Transverse colon (tissue), 4 donors: ENCODE data around the gene SIM2. TPM values are rescaled to one million over a fixed set of nuclear protein-coding genes. Genes with fewer than 3 reads are reported as not detected.

Source experiments
- DNase-seq: peaks from one replicate; pipeline ENCODE4 v3.0.0-alpha.2; 2019
- H3K27ac ChIP-seq, 4 donors: fragments of 200-600 bp; sonication (generic); 2 replicates each; pipeline ENCODE4 v1.5.1; 2016 to 2018; ENCODE audit warnings: inconsistent platforms in 4 of 4
- H3K27me3 ChIP-seq: fragments of 200-600 bp; sonication (generic); 2 replicates; pipeline ENCODE4 v1.5.1; 2017; ENCODE audit warnings: inconsistent platforms
- H3K36me3 ChIP-seq, 4 donors: fragments of 200-600 bp; sonication (generic); 2 replicates each; pipeline ENCODE4 v1.5.1; 2017 to 2019; ENCODE audit warnings: inconsistent platforms in 4 of 4
- H3K4me1 ChIP-seq, 4 donors: fragments of 200-600 bp; sonication (generic); 2 replicates each; pipeline ENCODE4 v1.5.1; 2017 to 2020; ENCODE audit warnings: inconsistent platforms in 4 of 4
- H3K4me3 ChIP-seq, 4 donors: fragments of 200-600 bp; sonication (generic); 1 replicate in 1 of 4; 2 replicates in 3 of 4; pipeline versions ENCODE4 v1.5.1 to v1.6.1; 2017 to 2019; ENCODE audit warnings: inconsistent platforms in 4 of 4
- H3K9me3 ChIP-seq, 2 donors: fragments of 200-600 bp; sonication (generic); 2 replicates each; pipeline ENCODE4 v1.5.1; 2017 to 2019; ENCODE audit warnings: inconsistent platforms in 2 of 2
- CTCF ChIP-seq, 5 experiments: fragments of 200-600 bp in 3 of 5; fragments of 450-650 bp in 2 of 5; sonication (generic) in 3 of 5; IDR thresholded peaks; 1 replicate in 2 of 5; 2 replicates in 3 of 5; pipeline ENCODE4 v1.5.1; 2016 to 2017; ENCODE audit warnings: antibody characterized with exemption in 5 of 5, inconsistent platforms in 3 of 5, mild to moderate bottlenecking in 2 of 5, moderate library complexity in 1 of 5
- EP300 ChIP-seq: sonication (generic); formaldehyde crosslinking; IDR thresholded peaks from one replicate; pipeline ENCODE4 v1.6.1; 2017; ENCODE audit warnings: antibody characterized with exemption, low read depth
- POLR2A ChIP-seq: fragments of 450-650 bp; IDR thresholded peaks from one replicate; pipeline ENCODE4 v1.6.1; 2016; ENCODE audit warnings: antibody characterized with exemption, mild to moderate bottlenecking, moderate library complexity
- POLR2AphosphoS5 ChIP-seq, 3 donors: sonication (generic); formaldehyde crosslinking; IDR thresholded peaks; one replicate each; pipeline ENCODE4 v1.6.1; 2016; ENCODE audit warnings: antibody characterized with exemption in 3 of 3
- WGBS, 2 donors: methylation state at CpG; one replicate each; pipeline ENCODE4 v1.1.5; 2018; ENCODE audit warnings: low coverage in 1 of 2; 5-methylcytosine and 5-hydroxymethylcytosine counted together
- in situ Hi-C, 4 donors: fragments of 200-750 bp; cut with MboI; loops; one replicate each; pipeline versions ENCODE4 v1.15.0 to v1.15.1; 2017; ENCODE audit warnings: low sequenced_read_pairs in 3 of 4, low pct_ligation_motif_present in 1 of 4, low pct_unique_long_range_greater_than_20kb in 1 of 4
- intact Hi-C: fragments of 100-400 bp; cut with DNase I; formaldehyde crosslinking; loops from one replicate; pipeline ENCODE4 v1.15.1; 2023; ENCODE audit warnings: low total_unique reads
- total RNA-seq, 4 donors: library from RNA; depleted of rRNA; stranded (reverse); fragments of >200 nt; gene quantifications; one replicate each; pipeline ENCODE4 v1.1.0, GENCODE V29; 2016

Gene SIM2
- total RNA-seq, 4 donors from 2014 or later: 0.32 TPM; not detected in 3

- WGBS, 2 donors: 56 to 68% methylated on average over 4 to 5 of the region's 5 CpGs
- intact Hi-C loops: no loop called here
These were observed 26.2 kb upstream of the SIM2 start for GRCh38 chr21:36672737-36673136.

GRCh38 chr21:36676039-36676950, 22.6 kb upstream of the SIM2 start:
- Histone ChIP-seq H3K9me3 (peaks cover 3 to 7% of the 10 kb centered on the region in 2 donors), H3K4me3 (no peak overlapping the region), H3K27me3 (peaks cover 71% of the 10 kb centered on the region), H3K36me3 (no peaks in the 10 kb centered on the region), H3K4me1 (no peaks in the 10 kb centered on the region), H3K27ac (no peak overlapping the region)
- TF ChIP-seq CTCF (IDR thresholded peaks at IDR 0.05) (no peak), EP300 (no peak), POLR2A (no peak), POLR2AphosphoS5 (IDR thresholded peaks at IDR 0.05) (no peak)
- 52 to 53% methylated on average over 6 of the region's 6 CpGs for WGBS, 2 donors
- in situ Hi-C loops: no loop called here
- intact Hi-C loops: no loop called here
- no peak for DNase-seq

More at GRCh38 chr21:36672737-36673136, 26.2 kb upstream of the SIM2 start:
- H3K9me3 ChIP-seq: no peaks in the 10 kb centered on the region
- no peak for TF ChIP-seq CTCF (IDR thresholded peaks at IDR 0.05)
- no peak for TF ChIP-seq POLR2AphosphoS5 (IDR thresholded peaks at IDR 0.05)
- no peak for TF ChIP-seq POLR2A
- TF ChIP-seq EP300: no peak
- H3K4me3 ChIP-seq: no peak overlapping the region
- H3K4me1 ChIP-seq: no peaks in the 10 kb centered on the region
- no peak for DNase-seq
- H3K27ac ChIP-seq: no peak overlapping the region
- H3K36me3 ChIP-seq: no peaks in the 10 kb centered on the region
- in situ Hi-C loops: no loop called here
- peaks cover 74% of the 10 kb centered on the region for H3K27me3 ChIP-seq

GRCh38 chr21:36677443-36677842, 21.5 kb upstream of the SIM2 start:
- no peaks in the 10 kb centered on the region for H3K36me3 ChIP-seq
- peaks cover 80% of the 10 kb centered on the region for H3K27me3 ChIP-seq
- peaks cover 6 to 11% of the 10 kb centered on the region in 2 donors for H3K9me3 ChIP-seq
- H3K27ac ChIP-seq: no peak overlapping the region
- no peaks in the 10 kb centered on the region for H3K4me1 ChIP-seq
- WGBS, 2 donors: 40 to 64% methylated on average over 2 of the region's 2 CpGs
- TF ChIP-seq EP300: no peak
- no peak for TF ChIP-seq CTCF (IDR thresholded peaks at IDR 0.05)
- no peak for TF ChIP-seq POLR2A
- TF ChIP-seq POLR2AphosphoS5 (IDR thresholded peaks at IDR 0.05): no peak
- H3K4me3 ChIP-seq: no peak overlapping the region
- in situ Hi-C loops: no loop called here
- DNase-seq: no peak
- intact Hi-C loops: no loop called here

- intact Hi-C loops: no loop called here
- 92 to 99% methylated on average over 2 of the region's 2 CpGs for WGBS, 2 donors
- Histone ChIP-seq H3K9me3 (peaks cover 6 to 11% of the 10 kb centered on the region in 2 donors), H3K36me3 (no peaks in the 10 kb centered on the region), H3K27ac (no peak overlapping the region), H3K27me3 (peaks cover 90% of the 10 kb centered on the region), H3K4me1 (no peaks in the 10 kb centered on the region), H3K4me3 (no peak overlapping the region)
- in situ Hi-C loops: no loop called here
- no peak for TF ChIP-seq CTCF (IDR thresholded peaks at IDR 0.05)
- DNase-seq: no peak
These were observed 20.4 kb upstream of the SIM2 start for GRCh38 chr21:36678538-36678937.
